HL-60/S4 treated with phorbol 12-myristate 13-acetate at 8.2 ng/mL for 4 days and 3 days (cell line): ENCODE results near the gene TRDN.
"Not testable (repeated sequence)": the region's sequence is repeated elsewhere in the genome, so short reads cannot be mapped to it uniquely, and the experiment has no call there.

Experiments
- in situ Hi-C: fragments of 300-500 bp; cut with MboI; formaldehyde crosslinking; loops from 2 replicates; pipeline ENCODE4 v1.15.0; 2022; ENCODE audit warnings: low sequenced_read_pairs

The TRDN gene

DNA sequence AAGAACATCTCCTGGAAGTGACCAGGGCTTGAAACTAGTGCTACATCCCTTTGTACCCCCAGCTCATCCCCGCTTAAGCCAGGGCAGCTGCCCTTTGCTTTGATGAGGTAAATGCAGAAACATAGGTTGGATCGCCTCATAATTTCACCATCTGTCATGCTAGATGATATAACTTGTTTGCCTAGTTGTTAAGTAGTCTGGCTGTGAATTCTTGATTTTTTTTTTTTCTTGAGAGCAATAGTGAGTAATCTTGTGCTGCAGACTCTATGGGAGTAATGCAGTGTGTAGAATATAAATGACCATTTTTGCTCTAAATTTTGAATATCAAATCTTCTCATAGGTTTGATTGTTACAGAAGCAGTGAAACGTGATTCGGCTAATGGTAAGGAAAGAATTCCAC lies 4.1 kb downstream of the TRDN start:
- in situ Hi-C loops, result no loop called here

DNA sequence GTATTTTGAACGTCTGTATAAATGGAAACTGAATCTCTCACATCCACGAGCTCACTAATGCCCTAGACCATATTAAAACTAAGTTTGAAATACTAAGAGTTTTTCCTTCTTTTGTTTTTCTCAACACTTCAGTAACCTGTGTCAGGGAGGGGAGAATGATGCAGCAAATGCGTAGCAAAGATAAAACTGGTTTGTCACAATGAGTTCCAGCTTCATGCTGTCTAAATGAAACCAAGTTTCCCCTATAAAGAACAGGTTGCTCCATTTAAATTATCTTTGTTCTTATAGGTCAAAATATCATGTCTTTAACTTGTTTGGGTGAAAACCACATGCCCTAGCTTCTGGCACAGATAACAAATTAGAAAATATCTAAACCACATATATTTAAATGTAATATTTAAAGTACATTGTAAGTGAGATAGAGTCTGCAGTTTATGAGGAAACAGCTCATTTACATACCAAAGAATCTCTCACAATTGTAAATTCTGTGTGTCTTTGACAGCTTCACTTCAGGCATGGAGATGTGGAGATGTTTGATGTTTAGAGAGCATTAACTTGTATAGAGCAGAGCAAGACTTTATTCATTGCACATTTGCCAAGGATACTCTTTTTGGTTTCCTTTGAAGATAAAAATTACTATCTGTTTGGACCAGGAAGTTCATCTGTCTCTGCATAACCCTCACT lies 7.3 kb downstream of the TRDN start:
- in situ Hi-C loops, result no loop called here

DNA sequence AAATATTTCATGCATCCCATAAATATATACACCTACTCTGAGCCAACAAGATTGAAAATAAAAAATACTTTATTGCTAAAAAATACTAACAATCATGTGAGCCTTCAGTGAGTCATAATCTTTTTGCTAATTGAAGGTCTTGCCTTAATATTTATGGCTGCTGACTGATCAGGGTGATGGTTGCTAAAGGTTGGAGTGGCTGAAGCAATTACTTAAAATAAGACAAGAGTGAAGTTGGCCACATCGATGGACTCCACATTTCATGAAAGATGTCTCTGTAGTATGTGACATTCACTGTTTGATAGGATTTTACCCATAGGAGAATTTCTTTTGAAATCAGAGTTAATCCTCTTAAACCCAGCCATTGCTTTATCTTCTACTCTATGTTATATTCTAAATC lies 11.1 kb downstream of the TRDN start:
- in situ Hi-C loops, result no loop called here

DNA sequence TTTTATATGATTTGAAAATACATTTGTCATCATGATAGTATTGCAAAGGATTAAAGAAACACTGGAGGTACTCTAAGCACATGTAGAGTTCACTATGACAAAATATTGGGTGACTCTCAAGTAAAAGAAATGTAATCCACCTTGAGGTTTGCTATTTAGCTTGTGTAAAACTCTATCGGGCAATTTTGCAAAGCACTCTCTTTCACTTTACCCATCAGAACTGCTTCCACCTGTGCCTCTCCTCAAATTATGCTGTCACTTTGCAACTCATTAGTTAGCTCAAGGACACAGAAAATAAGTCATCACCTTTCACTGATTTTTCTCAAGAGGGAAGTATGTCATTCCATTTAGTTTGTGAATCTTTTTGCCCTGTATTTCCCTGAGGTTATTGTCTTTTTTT lies 14.0 kb downstream of the TRDN start:
- in situ Hi-C loops, result no loop called here

DNA sequence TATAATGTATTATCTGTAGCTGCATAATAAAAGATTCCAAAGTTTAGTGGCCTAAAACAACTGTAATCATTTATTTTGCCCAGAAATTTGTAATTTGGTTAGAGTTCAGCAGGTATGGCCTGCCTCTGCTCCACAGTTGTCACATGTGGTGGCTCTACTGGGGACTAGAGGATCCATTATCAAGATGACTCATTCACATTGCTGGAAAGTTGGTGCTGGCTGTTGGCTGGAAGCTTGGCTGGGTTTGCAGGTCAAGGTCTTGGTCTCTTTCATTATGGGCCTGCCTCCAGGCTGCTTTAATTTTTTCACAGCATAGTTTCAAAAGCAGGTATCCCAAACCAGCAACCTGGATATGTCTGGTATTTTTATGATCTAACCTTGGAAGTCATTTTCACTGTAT lies 17.6 kb downstream of the TRDN start:
- in situ Hi-C loops, result no loop called here

DNA sequence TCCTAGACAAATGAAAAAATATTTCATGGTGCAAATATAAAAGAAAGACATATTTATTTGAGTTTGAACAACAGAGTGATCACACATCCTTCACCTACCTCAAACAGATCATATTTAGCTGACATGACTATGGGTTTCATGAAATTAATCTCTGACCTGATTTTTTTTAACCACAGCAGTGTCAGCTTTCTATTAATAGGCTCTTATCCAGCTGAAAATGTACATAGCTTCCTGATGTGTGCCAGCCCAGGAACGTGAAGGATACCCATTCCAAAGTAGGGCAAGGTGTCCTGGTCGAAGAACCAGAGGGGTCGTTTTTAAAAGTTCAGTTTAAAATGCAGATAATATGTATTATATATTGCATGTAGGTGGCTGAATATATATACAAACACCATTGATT lies 19.8 kb downstream of the TRDN start:
- in situ Hi-C loops, result no loop called here

DNA sequence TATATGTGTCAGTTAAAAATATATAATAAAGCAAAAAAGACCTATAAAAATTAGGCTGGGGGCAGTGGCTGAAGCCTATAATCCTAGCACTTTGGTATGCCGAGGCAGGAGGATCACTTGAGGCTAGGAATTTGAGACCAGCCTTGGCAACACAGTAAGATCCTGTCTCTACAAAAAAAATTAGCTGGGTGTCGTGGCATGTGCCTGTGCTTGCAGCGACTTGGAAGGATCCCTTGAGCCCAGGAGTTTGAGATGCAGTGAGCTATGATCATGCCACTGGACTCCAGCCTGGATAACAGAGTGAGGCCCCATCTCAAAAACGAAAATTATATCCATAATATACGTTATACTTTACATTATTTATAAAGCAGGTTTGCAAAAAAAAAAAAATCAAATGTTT lies 20.7 kb downstream of the TRDN start:
- in situ Hi-C loops, result no loop called here

DNA sequence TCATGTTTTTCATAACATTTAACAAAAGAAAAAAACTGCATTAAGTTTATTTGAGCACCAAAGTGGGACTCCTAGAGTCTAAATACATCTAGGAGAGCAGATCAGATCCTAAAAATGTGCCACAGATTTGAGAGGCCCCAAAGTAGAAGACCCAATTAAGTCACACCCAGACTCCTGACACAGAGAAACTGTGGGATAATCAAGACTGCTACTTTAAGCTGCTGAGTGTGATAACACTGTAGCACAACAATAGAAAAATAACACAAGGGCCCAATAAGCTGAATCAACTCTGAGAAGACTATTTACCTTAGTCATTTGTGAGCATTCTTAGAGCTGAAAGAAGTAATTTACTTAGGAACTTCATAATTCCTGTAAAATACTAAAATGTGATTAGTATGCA lies 26.0 kb downstream of the TRDN start:
- in situ Hi-C loops, result no loop called here

DNA sequence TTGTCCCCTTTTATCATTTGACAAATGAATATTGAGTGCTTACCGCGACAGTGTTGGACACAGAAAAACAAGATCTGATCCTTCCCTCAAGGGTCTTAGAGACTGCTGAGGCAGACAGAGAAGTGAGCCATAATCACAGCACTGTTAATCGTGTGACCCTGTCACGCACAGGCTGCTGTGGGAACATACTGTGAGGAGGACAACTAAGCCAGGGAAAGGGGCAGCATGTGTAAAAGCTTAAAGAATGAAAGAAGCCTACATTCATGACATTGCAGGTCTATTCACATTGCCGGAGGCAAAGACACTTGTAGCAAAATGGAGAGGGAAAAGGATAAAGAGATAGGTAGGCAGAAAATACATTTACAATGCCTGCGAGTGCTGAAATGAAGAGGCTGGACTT lies 32.7 kb downstream of the TRDN start:
- in situ Hi-C loops, result no loop called here

DNA sequence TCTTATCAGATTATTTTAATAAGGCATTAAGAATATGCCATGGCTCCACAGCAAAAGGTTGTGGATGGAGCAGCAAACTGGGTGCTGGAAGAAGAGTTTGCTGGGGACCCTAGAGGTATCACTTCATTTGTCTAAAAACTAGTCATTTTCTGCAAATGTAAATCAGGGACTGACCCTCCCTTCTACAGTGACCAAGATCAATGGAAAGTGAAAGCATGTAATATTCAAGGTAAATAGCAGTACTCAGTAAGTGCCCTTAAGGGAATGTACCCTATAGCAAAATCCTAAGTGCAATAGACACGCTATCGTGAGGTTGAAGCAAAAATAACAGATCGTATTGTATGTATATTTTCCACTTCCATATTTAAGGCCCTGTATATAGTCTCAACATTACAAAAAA lies 38.7 kb downstream of the TRDN start:
- in situ Hi-C loops, result no loop called here

DNA sequence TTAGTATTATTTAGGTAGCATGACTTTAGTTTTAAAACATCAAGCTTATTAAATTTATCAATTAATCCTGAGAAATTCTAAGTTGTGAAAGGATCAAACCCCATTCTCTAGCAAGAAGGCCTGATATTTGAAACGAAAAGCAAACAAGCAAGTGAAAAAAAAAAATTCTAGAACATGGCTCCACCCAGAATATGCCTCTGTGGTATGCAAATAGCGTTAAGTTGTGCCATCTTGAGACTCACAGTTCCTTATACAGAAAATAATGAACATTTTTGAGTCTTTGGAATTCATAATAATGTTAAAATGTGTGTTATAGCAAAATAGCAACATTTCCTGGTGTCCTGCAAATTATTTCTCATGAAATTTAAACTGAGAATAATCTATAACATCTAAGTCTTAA lies 42.0 kb downstream of the TRDN start:
- in situ Hi-C loops, result no loop called here

DNA sequence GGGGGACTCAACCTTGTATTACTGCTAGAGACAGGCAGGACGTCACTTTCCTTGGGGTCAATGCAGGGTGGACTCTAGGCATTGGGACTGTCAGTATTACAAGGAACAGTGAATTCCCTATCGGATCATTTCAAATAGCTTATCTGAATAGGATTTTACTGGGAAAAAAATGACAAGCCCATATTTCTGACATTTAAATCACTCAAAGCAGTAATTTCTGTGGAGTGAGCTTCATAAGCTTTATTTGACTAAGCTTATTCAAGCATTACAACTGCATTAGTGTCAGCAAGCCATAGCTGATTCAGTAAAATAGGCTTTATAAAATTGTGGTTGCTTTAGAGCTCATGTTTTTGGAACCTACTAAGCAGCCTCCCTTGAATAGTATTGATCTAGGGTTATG lies 44.3 kb downstream of the TRDN start:
- in situ Hi-C loops, result no loop called here

DNA sequence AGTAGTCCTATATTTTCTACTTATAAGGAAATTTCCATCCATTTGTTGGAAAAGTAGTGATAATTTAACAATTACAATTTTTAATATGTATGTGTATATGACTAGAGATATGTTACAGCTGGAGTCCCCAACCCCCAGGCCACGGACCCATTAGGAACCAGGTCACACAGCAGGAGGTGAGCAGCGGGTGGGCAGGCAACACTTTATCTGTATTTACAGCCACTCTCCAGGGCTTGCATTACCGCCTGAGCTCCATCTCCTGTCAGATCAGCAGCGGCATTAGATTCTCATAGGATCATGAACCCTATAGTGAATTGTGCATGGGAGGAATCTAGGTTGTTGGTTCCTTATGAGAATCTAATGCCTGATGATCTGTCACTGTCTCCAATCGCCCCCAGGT lies 46.8 kb downstream of the TRDN start:
- in situ Hi-C loops, result no loop called here

DNA sequence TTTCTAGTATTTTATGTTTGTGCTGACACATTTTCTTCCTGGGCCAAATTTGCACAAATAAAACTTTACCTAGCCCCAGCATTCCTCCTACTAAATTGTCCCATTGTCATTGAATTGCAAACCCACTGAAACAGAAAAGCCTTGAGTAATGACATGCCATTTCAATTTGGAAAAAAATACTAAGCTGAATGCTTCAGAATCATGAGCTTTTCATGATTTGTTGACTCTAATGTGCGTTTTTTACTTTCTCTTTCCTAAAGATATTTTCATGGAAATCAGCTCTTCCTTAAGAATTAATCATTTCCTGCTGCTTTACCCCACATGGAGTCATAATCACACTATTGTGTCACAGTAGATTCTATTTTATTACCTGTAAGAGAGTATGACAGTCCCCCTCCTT lies 47.4 kb downstream of the TRDN start:
- in situ Hi-C loops, result no loop called here

DNA sequence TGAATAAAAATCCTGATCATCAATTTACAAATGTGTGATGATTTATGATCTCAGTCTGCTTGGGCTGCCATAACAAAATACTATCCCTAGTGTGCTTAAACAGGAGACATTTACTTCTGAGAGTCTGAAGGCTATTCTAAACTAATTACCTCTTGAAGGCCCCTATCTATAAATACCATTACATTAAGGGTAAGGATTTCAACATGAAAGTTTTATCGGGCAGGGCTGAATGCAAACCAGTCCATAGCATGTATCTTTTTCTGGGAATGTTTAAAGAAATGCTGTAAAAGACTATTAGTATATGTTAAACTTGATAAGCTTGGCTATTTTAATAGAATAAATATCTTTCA lies 48.2 kb downstream of the TRDN start:
- in situ Hi-C loops, result no loop called here

DNA sequence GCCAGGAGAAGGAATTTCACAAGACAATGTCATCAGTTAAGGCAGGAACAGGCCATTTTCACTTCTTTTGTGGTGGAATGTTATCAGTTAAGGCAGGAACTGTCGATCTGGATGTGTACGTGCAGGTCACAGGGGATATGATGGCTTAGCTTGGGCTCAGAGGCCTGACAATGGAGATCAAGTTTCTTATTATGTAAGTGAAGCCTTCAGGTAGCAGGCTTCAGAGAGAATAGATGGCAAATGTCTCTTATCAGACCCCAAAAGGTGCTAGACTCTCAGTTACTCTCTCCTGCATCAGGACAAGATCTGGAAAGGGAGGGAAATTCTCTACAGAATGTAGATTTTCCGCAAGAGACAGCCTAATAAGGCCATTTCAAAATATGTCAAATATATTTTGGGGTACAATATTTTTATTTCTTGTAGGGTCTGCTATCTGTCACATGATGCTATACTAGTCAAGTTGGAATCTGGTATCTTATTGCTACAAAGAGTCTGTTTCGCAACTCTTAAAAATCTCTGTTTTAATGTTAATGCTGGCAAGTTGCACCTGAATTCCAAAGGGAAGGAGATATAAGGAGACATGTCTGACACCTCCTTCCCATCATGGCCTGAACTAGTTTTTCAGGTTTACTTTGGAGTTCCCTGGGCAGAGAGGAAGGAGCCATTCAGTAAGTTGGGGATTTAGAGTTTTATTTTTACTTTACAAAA lies 48.8 kb downstream of the TRDN start:
- in situ Hi-C loops, result no loop called here

DNA sequence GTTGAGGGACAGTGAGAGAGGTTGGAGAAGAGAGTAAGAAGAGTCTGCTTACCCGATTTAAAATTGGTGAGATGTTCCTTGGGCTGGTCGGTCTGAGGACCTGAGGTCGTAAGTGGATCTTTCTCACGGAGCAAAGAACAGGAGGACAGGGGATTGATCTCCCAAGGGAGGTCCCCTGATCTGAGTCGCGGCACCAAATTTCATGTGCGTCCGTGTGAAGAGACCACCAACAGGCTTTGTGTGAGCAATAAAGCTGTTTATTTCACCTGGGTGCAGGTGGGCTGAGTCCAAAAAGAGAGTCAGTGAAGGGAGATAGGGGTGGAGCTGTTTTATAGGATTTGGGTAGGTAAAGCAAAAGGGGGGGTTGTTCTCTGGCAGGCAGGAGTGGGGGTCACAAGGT lies 49.3 kb downstream of the TRDN start:
- in situ Hi-C loops, result not testable (repeated sequence)

DNA sequence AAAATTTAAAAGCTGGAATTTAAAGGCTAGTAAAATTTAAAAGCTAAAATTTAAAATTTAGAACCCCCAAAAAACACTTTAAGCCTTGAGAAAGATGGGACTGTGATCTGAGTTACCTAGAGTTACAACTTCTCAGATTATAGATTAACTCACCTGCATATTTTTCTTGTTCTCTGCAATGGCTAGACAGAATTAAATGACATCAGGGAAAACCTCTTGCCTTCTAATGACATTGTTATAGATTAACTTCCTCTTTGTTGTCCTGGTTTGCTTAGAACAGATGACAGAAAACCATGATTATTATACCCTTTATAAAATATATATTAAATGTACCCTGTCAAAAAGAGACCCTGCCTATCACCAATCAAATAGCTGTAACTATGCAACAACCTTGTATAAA lies 56.4 kb downstream of the TRDN start:
- in situ Hi-C loops, result no loop called here

DNA sequence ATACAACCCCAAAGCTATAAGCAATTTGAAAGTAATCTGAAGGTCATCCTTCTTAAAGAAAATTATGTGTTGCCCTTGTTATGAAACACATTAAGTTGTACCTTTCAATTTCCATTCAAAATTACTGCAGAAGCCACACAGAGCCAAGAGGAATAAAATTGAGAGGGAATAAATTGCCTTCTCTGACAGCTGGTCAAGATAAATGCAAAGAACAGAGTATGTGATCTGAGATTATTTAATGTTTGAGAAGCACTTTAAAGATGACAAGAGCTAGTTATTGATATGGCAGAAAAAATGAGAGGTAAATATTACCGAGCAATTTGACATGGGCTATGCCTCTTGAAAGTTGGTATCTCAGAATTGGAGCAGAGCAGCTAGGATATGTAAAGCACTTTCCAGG lies 61.6 kb downstream of the TRDN start:
- in situ Hi-C loops, result no loop called here

DNA sequence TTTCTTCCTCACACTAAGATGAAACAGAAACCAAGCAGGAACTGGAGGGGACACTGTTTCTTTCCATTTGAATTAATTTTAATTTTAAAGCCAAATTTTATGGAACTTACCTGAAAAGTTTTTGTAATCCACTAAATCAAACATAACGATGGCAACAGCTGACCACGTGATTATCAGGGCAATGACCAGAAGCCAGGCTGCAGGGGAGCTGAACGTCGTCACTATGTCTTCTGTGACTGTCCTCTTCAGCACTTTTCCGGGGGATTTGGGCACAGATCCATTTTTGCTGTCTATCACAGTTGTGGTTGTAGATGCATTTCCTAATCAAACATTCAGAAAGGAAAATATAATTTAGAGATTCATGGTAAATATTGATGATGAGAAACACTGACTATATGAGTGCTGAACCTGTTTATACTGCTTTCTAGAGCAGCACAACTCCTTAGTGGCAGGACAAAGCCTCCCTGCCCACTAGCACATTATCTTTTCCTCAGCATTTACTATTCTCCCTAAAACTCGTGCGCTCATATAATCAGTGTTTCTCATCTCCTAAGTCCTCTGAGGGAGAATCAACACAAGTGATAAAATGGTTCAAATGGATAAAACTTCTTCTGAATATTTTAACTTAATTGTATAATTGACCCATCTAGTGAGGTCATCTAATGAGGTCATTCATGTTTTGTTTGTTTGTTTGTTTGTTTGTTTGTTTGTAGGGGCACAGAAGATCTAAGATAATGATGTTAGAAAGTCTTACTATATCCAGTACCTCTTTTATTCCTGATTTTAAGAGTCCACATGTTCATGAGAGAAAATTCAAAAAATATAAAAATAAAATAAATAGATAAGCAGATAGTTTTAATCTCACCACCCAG lies 65.7 kb downstream of the TRDN start:
- in situ Hi-C loops, result no loop called here

DNA sequence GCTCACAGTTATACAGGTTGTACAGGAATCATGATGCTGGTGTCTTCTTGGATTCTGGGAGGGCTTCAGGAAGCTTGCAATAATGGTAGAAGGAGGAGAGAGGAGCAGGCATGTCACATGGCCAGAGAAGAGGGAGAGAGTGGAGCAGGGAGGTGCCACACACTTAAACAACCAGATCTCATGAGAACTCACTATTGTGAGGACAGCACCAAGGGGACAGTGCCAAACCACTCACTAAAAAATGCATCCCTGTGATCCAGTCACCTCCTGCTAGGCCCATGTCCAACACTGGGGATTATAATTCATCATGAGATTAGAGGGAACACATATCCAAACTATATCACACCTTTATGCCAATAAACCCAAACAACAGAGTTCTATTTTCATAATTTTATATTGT lies 67.2 kb downstream of the TRDN start:
- in situ Hi-C loops, result no loop called here

DNA sequence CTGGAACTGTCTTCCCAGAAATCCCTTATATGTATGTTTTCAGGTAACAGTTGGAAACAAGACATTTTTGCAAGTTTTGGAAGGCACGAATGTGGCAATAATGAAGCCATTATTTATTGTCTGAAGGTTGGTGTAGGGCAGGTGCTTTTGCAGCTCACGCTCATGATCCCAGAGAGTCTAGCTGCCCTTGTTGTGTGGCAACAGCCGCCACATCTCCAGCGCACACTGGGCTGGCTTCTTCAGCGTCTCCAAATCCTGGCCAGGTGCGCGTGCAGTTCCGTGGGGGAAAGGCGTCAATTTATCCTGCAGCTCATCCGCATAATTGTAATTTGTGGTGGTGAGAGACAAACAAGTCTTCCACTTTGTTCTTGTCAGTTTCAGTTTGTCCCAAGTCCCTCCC lies 71.2 kb downstream of the TRDN start:
- in situ Hi-C loops, result no loop called here
